Measurements from ENCODE around the gene COL6A1.

Gene COL6A1

DNA sequence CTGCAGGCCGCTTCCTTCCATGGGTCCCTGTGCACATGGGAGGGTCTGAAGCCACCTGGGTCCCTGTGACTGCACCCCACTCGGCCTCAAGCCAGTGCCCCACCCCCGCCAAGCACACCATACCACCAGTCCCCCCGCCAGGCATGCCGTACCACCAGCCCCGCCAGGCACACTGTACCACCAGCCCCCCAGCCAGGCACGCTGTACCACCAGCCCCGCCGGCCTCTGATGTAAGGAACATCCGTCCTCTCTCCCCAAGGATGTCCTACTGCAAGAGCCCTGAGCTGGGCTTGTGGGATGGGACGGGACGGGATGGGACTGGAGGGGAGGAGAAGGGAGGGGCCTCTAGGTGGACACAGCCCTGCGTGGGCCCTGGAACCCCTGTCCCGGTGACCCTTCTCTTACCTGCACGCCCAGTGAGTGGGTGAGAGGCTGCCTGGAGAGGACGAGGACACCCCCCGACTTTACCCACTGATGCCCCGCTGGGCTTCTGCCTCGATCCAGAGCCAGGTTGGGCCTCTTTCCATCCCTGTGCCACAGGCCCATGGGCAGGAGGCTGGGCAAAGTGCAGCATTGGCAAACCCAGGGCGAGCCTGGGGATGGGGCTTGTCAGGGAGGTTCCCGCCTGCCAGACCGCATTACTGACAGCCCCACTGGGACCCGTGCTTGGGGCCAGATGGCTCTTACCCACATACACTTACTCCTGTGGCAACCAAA, 40.8 kb upstream of the COL6A1 start:
- TF ChIP-seq TAF1 (IDR thresholded peaks at IDR 0.05; ENCODE audit: borderline replicate concordance, low read depth, low read length) (no peak), POLR2A (IDR thresholded peaks at IDR 0.05; ENCODE audit: low read depth, low read length) (no peak), POLR2AphosphoS5 (IDR thresholded peaks at IDR 0.05; ENCODE audit: low read depth, low read length) (no peak)
- FAIRE-seq (no peak), DNase-seq (ENCODE audit: insufficient read length) (no peak)

DNA sequence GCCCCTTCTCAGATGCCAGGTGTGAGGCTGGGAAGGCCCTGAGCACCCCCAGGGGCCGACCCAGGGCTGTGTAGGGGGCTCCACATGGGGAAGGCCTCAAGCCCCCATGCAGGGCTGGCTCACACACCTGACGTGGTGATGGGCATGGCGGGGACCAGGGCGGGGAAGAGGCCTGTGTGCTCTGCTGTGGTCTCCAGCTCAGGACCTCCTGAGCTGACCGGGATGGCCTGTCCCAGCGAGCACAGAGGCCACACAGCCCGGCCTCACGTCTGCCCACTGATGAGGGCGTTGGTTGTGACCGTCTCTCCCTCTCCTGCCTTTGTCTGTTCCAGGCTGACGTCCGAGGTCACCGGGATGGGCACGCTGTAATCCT, 40.2 kb upstream of the COL6A1 start:
- DNase-seq (ENCODE audit: insufficient read length) (no peak), FAIRE-seq (no peak)
- TF ChIP-seq TAF1 (IDR thresholded peaks at IDR 0.05; ENCODE audit: borderline replicate concordance, low read depth, low read length) = no peak
- TF ChIP-seq POLR2AphosphoS5 (IDR thresholded peaks at IDR 0.05; ENCODE audit: low read depth, low read length) = no peak
- TF ChIP-seq POLR2A (IDR thresholded peaks at IDR 0.05; ENCODE audit: low read depth, low read length) = no peak

GRCh38 chr21:45941717-45942546, 39.6 kb upstream of the COL6A1 start:
- DNase-seq (ENCODE audit: insufficient read length) (no peak), FAIRE-seq (no peak)
- TF ChIP-seq POLR2A (IDR thresholded peaks at IDR 0.05; ENCODE audit: low read depth, low read length) = no peak
- no peak for TF ChIP-seq POLR2AphosphoS5 (IDR thresholded peaks at IDR 0.05; ENCODE audit: low read depth, low read length)
- no peak for TF ChIP-seq TAF1 (IDR thresholded peaks at IDR 0.05; ENCODE audit: borderline replicate concordance, low read depth, low read length)

- FAIRE-seq = no peak
- TF ChIP-seq POLR2A (IDR thresholded peaks at IDR 0.05; ENCODE audit: low read depth, low read length) = no peak
- TF ChIP-seq TAF1 (IDR thresholded peaks at IDR 0.05; ENCODE audit: borderline replicate concordance, low read depth, low read length) = no peak
- TF ChIP-seq POLR2AphosphoS5 (IDR thresholded peaks at IDR 0.05; ENCODE audit: low read depth, low read length) = no peak
- no peak for DNase-seq (ENCODE audit: insufficient read length)
Measured at GRCh38 chr21:45942755-45943629, 38.6 kb upstream of the COL6A1 start.

DNA sequence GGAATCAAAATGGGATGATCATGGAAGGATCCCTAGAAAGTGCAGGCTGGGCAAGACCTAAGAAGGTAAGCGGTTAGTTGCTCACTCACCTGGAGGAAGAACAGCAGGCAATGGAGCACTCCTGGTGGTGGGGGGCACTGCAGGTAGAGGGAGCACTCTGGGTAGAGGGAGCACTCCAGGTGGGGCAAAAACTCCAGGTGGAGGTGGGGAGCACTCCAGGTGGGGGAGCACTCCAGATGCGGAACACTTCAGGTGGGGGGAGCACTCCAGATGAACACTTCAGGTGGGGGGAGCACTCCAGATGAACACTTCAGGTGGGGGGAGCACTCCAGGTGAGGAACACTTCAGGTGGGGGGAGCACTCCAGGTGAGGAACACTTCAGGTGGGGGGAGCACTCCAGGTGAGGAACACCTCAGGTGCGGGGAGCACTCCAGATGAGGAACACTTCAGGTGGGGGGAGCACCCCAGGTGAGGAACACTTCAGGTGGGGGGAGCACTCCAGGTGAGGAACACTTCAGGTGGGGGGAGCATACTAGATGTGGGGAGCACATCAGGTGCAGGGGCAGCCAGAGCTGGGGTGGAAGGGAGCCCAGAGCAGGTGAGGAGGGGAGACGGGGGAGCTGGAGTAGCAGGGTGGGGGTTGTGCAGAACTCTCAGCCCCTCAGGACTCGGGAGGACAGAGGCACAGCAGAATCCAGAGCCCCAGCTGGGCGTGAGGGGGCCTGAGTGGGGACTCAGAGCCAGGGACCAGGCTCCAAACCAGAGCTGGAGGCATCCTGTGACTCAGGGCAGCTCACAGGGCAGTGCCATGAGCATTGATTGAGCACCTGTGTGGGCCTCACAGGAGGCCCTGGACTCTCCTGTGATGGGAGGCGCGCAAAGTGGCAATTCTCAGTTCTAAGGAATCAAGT, 37.7 kb upstream of the COL6A1 start:
- DNase-seq (ENCODE audit: insufficient read length) = no peak
- TF ChIP-seq TAF1 (IDR thresholded peaks at IDR 0.05; ENCODE audit: borderline replicate concordance, low read depth, low read length) = no peak
- TF ChIP-seq POLR2AphosphoS5 (IDR thresholded peaks at IDR 0.05; ENCODE audit: low read depth, low read length) = no peak
- TF ChIP-seq POLR2A (IDR thresholded peaks at IDR 0.05; ENCODE audit: low read depth, low read length) = no peak
- no peak for FAIRE-seq

DNA sequence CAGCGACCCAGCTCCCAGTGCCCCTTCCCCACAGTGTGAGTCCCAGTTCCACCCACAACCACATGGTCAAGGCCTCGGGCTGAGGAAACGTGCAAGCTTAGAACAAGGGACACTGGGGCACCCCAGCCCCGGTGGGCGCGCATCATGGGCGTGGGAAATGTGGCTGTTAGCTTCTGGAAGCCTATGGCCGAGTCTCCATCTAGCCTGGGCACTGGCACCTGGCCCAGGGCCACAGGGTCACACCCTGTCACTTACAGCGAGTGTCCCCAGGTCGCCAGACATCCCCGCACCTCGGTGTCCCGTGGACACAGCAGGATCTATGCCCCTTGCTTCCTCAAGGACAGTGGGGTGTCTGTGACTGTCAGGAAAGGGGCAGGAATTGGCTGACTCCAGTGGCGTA, 37.0 kb upstream of the COL6A1 start:
- FAIRE-seq (no peak), DNase-seq (ENCODE audit: insufficient read length) (no peak)
- TF ChIP-seq POLR2A (IDR thresholded peaks at IDR 0.05; ENCODE audit: low read depth, low read length) (no peak), TAF1 (IDR thresholded peaks at IDR 0.05; ENCODE audit: borderline replicate concordance, low read depth, low read length) (no peak), POLR2AphosphoS5 (IDR thresholded peaks at IDR 0.05; ENCODE audit: low read depth, low read length) (no peak)

DNA sequence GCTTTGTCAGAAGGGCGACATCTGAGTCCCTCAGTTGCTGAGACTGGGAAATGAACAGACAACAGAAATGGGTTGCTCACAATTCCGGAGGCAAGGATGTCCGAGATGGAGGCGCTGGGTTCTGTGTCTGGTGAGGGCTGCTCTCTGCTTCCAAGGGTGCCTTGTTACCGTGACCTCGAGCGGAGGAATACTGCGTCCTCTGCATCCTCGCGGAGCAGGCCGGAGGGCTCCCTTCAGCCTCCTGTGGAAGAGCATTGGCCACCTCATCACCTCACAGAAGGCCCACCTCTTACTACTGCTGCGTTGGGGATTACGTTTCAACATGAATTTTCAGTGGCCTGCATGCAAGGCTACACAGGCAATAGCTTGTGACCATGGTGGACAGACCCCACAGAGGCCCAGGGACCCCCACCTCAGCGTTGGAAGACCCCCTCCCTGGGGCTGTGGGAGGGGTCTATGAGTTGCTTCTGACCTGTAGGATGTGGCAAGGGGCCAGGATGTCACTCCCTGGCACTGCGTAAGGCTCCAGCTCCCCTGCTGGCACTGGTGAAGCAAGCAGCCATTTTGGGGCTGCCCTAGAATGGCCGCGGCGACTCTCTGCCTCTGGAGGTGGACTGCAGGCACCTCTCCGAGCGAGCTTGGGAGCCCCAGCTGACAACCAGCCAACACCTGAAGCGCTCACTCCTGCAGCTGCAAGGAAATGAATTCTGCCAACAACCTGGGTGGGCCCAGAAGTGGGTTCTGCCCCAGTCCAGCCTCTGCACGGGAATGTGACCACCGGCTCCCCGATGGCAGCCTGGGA, 36.3 kb upstream of the COL6A1 start:
- FAIRE-seq = no peak

DNA sequence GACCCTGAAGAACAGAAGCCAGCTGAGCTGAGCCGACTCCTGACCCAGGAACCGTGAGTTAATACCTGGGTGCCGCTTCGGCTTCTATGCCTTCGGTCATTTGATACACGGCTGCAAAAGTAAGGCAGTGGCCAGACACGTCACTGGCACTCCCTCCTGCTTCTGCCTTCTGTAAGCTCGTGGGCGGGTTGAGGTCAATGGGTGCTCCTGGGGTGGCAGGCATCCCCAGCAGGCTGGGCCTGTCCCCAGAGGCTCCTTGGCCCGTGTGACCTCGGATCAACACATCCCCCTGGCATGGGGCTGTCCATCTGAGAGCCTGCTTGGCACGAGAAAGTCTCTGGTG, 35.7 kb upstream of the COL6A1 start:
- TF ChIP-seq TAF1 (IDR thresholded peaks at IDR 0.05; ENCODE audit: borderline replicate concordance, low read depth, low read length) (no peak), POLR2A (IDR thresholded peaks at IDR 0.05; ENCODE audit: low read depth, low read length) (no peak), POLR2AphosphoS5 (IDR thresholded peaks at IDR 0.05; ENCODE audit: low read depth, low read length) (no peak)
- FAIRE-seq (no peak), DNase-seq (ENCODE audit: insufficient read length) (no peak)

More for the DNA sequence above, 36.3 kb upstream of the COL6A1 start:
- no peak for DNase-seq (ENCODE audit: insufficient read length)
- TF ChIP-seq TAF1 (IDR thresholded peaks at IDR 0.05; ENCODE audit: borderline replicate concordance, low read depth, low read length) (no peak), POLR2A (IDR thresholded peaks at IDR 0.05; ENCODE audit: low read depth, low read length) (no peak), POLR2AphosphoS5 (IDR thresholded peaks at IDR 0.05; ENCODE audit: low read depth, low read length) (no peak)

GRCh38 chr21:45947296-45947695, 34.3 kb upstream of the COL6A1 start:
- DNase-seq (ENCODE audit: insufficient read length) (no peak), FAIRE-seq (no peak)
- no peak for TF ChIP-seq TAF1 (IDR thresholded peaks at IDR 0.05; ENCODE audit: borderline replicate concordance, low read depth, low read length)
- no peak for TF ChIP-seq POLR2A (IDR thresholded peaks at IDR 0.05; ENCODE audit: low read depth, low read length)
- no peak for TF ChIP-seq POLR2AphosphoS5 (IDR thresholded peaks at IDR 0.05; ENCODE audit: low read depth, low read length)
